COLO829 (cell line): ENCODE results near the gene QSER1.
"Not testable (repeated sequence)": the region's sequence is repeated elsewhere in the genome, so short reads cannot be mapped to it uniquely, and the experiment has no call there.

Experiments used
- DNase-seq: peaks from one replicate; pipeline ENCODE4 v3.0.0; 2012; ENCODE audit warnings: low spot score

QSER1 gene

DNA sequence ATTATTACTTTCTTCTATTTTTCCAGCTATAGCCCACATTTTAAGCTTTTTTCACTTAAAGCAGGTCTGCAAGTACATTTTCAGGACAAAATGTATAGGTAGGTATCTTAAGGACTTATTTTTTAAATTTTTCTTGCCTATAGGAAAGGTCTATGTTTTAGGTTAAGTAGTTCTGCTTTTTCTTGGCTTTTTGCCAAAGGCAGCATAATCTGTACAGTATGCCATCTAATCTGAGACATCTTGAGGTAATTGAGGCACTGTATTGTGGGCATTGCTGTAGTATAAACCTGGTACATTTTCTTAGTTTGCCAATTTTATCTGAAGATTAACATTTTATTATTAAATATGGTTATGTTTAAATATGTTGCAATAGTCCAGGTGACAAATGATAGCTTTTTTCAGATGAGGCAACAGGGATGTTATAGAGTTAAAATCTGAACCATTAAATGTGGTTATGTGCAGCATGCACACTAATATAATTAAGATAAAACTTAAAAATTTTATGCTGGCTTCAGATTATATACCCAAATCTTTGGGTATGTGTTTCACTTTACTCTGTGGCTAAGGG, 42.9 kb downstream of the QSER1 start:
- no peak for DNase-seq

- DNase-seq, result not testable (repeated sequence)
These were observed 43.6 kb downstream of the QSER1 start for GRCh38 chr11:32936178-32936577.

GRCh38 chr11:32937283-32937682, 44.7 kb downstream of the QSER1 start:
- DNase-seq, result not testable (repeated sequence)

DNA sequence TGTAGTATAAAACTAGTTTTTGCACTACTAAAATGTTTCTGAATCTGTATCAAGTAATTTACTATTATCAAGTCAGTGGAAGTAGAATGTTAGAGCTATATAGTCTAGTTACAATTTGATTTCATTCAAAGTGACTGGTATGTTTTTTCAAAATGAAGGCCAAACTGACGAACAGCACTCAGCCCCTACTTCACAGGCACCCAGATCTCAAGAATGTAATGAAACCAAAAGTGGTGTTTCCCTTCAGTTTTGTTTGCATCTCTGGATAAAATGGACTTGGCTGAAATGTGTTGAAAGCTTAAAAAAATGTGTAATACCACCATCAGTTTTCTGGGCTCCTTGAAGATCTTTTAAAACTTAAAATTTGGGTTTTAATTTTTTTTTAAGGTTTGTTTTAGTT, 46.4 kb downstream of the QSER1 start:
- no peak for DNase-seq

DNA sequence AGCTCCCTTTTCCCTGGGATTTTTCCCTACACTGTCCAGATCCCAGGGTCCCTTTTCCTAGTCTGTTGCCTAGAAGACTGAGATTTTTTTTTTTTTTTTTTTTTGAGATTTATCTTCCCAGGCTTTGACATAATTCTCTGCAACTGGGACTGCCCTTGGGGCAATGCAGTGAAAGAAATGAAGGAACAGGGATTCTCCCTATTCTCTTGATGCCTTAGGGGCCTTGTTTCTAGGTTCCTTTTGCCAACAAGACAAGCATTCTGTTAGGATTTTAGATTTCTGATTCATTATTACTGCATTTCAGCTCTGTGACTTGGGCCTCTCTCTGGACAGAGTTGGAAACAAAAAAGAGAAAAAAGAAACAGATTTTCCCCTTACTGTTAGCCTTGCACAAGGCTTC, 47.3 kb downstream of the QSER1 start:
- peak; percentile 64 for DNase-seq

GRCh38 chr11:32940865-32941264, 48.3 kb downstream of the QSER1 start:
- no peak for DNase-seq

- DNase-seq, result no peak
These were observed 55.4 kb downstream of the QSER1 start for GRCh38 chr11:32947978-32948377.

- no peak for DNase-seq
These were observed 57.1 kb downstream of the QSER1 start for GRCh38 chr11:32949739-32950138.

DNA sequence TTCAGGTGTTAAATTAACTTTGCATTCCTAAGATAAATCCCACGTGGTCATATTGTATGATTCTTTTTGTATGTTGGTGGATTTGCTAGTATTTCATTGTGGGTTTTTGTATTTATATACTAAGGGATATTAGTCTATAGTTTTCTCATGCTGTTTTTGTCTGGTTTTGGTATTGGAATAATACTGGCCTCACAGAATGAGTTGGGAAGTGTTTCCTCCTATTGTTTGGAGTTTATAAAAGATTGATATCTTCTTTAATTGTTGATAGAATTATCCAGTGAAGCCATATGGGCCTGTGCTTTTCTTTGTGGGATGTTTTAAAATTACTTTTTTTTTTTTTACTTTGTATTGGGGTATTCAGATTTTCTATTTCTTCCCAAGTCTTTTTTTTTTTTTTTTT, 59.8 kb downstream of the QSER1 start:
- DNase-seq, result no peak

DNA sequence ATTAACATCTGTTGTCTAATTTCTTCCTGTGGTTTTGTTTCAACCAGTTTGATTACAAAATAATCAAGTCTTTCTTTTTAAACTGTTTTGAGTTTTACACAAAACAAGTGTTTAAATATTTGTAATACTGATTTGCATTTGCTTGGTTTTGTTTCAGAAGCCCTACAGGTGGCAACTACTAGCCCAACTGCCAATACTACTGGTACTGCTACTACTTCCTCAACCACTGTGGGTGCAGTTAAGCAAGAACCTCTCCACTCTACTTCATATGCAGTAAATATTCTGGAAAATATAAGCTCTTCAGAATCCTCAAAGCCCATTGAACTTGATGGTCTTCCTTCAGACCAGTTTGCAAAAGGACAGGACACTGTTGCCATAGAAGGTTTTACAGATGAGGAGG, 61.1 kb downstream of the QSER1 start:
- DNase-seq, result no peak

- no peak for DNase-seq
These were observed 68.0 kb downstream of the QSER1 start for GRCh38 chr11:32960553-32961164.

DNA sequence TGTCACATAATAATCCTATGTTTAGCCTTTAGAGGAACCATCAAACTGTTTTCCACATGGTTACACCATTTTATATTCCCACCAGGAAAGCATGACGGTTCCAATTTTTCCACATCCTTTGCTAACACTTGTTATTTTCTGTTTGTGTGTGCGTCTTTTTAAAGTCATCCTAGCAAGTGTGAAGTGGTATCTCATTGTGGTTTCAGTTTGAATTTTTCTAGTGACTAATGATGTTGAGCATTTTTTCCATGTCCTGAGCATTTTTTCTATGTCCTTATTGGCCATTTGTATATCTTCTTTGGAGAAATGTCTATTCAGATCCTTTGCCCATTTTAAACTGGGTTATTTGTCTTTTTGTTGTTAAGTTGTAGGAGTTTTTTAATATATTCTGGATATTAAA, 69.4 kb downstream of the QSER1 start:
- DNase-seq, result no peak

- no peak for DNase-seq
These were observed 71.1 kb downstream of the QSER1 start for GRCh38 chr11:32963721-32964120.

GRCh38 chr11:32968541-32968940, 75.9 kb downstream of the QSER1 start:
- DNase-seq, result no peak

- DNase-seq, result not testable (repeated sequence)
These were observed 79.6 kb downstream of the QSER1 start for GRCh38 chr11:32972233-32972632.

- DNase-seq, result no peak
These were observed 80.2 kb downstream of the QSER1 start for GRCh38 chr11:32972781-32973180.

DNA sequence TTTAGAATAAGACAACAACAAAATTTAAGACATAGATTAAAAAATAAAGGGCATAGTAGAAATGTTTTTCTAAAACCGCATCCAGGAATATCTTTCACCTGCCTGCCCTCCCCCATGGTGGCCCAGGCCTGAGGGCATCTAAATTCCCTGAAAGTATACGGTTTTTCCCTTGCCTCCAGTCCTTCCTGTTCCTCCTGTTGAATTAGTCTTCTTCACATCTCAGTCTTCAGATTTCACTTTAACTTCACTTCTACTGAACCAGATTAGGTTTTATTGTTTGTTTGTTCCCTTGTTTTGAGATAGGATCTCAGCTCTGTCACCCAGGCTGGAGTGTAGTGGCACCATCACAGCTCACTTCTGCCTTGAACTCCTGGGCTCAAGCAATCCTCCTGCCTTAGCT, 90.0 kb downstream of the QSER1 start:
- DNase-seq, result no peak

DNA sequence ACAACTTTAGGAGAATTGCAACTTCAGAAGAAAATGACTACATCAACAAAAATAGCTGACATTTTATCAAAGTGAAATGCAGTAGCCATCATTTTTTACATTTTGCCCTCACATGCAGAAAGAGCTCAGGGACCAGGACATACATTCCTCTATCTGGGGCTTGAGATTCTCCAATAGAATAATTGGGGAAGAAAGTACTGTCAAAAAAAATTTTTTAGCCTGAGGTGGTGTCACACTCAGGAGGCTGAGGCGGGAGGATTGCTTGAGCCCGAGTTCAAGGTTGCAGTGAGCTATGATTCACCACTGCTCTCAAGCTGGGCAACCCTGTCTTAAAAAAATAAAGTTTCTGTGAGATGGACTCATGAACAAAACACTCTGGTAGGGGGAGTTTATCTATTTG, 90.9 kb downstream of the QSER1 start:
- DNase-seq, result no peak

DNA sequence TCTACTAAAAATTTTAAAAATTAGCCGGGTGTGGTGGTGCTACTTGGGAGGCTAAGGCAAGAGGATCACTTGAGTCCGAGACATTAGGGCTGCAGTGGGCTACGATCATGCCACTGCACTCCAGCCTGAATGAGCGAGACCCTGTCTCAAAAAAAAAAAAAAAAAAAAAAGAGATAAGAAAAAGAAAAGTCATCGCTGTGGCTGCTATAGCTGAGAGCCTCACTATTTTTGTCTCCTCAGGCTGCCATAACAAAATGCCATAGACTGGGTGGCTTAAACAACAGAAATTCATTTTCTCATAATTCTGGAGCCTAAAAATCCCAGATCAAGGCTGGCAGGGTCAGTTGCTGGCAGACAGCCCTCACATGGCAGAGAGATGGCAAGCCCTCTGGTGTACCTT, 93.0 kb downstream of the QSER1 start:
- no peak for DNase-seq

GRCh38 chr11:32987851-32988250, 95.2 kb downstream of the QSER1 start:
- DNase-seq, result no peak

- no peak for DNase-seq
These were observed 97.9 kb downstream of the QSER1 start for GRCh38 chr11:32990481-32990880.

- DNase-seq, result no peak
These were observed 98.8 kb downstream of the QSER1 start for GRCh38 chr11:32991427-32991826.

GRCh38 chr11:32991898-32992297, 99.3 kb downstream of the QSER1 start:
- no peak for DNase-seq

GRCh38 chr11:33000181-33000580, 107.6 kb downstream of the QSER1 start:
- no peak for DNase-seq
